Measurements from ENCODE around the gene CFAP61. TPM values are rescaled to one million over a fixed set of nuclear protein-coding genes. Genes with fewer than 3 reads are reported as not detected.
"Not testable (repeated sequence)": the region's sequence is repeated elsewhere in the genome, so short reads cannot be mapped to it uniquely, and the experiment has no call there.

CFAP61 gene
- total and polyA plus RNA-seq, 10 donors, result 0.06 to 0.17 TPM; not detected in 8

DNA sequence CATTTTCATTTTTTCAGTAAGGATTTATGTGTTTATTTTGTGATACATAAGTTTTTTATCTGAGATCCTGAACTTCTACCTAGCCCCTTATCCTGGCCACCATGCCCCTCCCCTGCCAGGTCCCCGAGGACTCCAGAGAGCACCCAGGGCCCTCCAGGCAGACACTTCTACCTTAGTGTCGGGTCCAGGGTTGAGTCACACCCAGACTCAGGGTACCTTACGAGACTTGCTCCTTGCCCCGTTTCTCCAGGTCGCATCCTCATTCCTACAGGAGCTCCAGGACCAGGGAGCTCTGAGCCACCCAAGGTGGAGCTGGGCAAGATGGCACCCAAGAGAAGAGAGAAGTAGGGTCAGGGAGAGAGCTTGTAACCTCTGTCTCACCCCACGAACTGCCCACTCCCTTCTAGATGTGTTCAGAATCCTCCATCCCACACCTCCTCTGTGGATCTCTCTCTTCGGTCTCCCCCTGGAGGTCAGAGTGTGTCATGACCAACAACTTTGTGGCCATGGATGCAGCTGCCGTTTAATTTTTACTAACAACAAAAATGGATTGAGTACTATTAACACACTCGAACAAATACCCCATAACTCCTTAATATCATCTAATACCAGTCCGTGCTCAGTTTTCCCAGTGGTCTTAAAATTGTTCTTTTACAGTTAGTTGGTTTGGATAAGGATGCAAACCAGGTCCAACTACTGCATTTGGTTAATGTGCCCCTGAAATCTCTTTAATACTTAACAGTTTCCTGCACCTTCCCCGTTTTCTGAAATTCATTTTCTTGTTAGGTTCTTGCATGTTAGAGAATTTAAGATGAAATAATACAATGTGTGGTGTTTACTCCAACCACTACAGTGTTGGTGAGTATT lies 185.0 kb downstream of the CFAP61 start:
- Histone ChIP-seq H3K4me3 (no peak overlapping the region), H3K27ac (no peak overlapping the region), H3K27me3 (replicated peaks in 1 of 7) (peaks cover 0 to 12% (median 0%) of the 10 kb centered on the region in 7 donors), H3K4me1 (no peaks in the 10 kb centered on the region), H3K9me3 (no peaks in the 10 kb centered on the region), H3K36me3 (no peaks in the 10 kb centered on the region)
- intact Hi-C loops (cut with DNase I; ENCODE audit: low total_unique reads), result no loop called here
- TF ChIP-seq, protein P1, sequence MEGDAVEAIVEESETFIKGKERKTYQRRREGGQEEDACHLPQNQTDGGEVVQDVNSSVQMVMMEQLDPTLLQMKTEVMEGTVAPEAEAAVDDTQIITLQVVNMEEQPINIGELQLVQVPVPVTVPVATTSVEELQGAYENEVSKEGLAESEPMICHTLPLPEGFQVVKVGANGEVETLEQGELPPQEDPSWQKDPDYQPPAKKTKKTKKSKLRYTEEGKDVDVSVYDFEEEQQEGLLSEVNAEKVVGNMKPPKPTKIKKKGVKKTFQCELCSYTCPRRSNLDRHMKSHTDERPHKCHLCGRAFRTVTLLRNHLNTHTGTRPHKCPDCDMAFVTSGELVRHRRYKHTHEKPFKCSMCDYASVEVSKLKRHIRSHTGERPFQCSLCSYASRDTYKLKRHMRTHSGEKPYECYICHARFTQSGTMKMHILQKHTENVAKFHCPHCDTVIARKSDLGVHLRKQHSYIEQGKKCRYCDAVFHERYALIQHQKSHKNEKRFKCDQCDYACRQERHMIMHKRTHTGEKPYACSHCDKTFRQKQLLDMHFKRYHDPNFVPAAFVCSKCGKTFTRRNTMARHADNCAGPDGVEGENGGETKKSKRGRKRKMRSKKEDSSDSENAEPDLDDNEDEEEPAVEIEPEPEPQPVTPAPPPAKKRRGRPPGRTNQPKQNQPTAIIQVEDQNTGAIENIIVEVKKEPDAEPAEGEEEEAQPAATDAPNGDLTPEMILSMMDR (IDR thresholded peaks at IDR 0.05 in 8 of 11, conservative IDR thresholded peaks at IDR 0.05 in 3 of 11), result peak in 10 of 11 experiments; percentile 14 to 64 (median 51)
- no peak for TF ChIP-seq POLR2AphosphoS5 (IDR thresholded peaks at IDR 0.05)
- WGBS, 5 donors, result 39 to 51% (median 43%) methylated on average over 11 of the region's 11 CpGs
- DNase-seq, result no peak

DNA sequence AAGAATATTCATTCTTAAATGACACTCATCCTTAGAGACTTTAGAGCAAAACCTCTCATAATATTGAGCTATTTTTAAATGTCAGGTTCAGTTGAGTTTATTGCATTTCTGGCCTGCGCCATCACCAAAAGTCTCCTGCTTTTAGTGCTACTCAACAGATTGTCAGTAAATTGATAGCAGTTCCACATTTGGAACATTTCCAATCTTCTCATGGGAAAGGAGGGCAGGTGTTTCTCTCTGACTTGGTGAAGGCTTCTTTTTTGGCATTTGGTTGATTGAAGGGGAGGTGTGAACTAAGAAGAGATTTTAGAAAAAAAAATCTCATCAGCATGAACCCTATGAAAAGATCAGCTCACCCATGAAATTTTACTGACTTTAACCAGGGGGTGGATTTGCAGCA lies 189.6 kb downstream of the CFAP61 start:
- H3K27ac ChIP-seq, result no peak overlapping the region
- no peaks in the 10 kb centered on the region for H3K4me1 ChIP-seq
- peaks cover 0 to 8% (median 0%) of the 10 kb centered on the region in 8 donors for H3K9me3 ChIP-seq
- WGBS, 5 donors, result 90 to 94% (median 92%) methylated on average over 1 of the region's 1 CpG
- H3K36me3 ChIP-seq, result no peaks in the 10 kb centered on the region
- H3K27me3 ChIP-seq (replicated peaks in 1 of 7), result peaks cover 0 to 6% (median 0%) of the 10 kb centered on the region in 7 donors
- TF ChIP-seq, protein P1 (IDR thresholded peaks at IDR 0.05 in 8 of 11, conservative IDR thresholded peaks at IDR 0.05 in 3 of 11), result no peak
- TF ChIP-seq POLR2AphosphoS5 (IDR thresholded peaks at IDR 0.05), result no peak
- no peak for TF ChIP-seq POLR2A (IDR thresholded peaks at IDR 0.05)
- DNase-seq, result no peak
- intact Hi-C loops (cut with DNase I; ENCODE audit: low total_unique reads), result no loop called here
- no peak overlapping the region for H3K4me3 ChIP-seq

DNA sequence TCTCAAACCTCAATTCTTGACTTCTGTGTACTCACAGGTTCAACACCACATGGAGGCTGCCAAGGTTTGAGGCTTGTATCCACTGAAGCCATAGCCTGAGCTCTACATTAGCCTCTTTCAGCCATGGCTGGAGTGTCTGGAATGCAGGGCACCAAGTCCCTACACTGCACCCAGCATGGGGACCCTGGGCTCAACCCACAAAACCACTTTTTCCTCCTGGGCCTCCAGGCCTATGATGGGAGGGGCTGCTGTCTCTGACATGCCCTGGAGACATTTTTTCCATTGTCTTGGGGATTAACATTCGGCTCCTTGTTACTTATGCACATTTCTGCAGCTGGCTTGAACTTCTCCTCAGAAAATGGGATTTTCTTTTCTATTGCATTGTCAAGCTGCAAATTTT lies 192.1 kb downstream of the CFAP61 start:
- WGBS, 5 donors, result 70 to 86% (median 76%) methylated on average over 1 of the region's 1 CpG
- H3K27me3 ChIP-seq (replicated peaks in 1 of 7); H3K4me3 ChIP-seq; H3K9me3 ChIP-seq; H3K36me3 ChIP-seq; intact Hi-C loops (cut with DNase I; ENCODE audit: low total_unique reads); H3K4me1 ChIP-seq; H3K27ac ChIP-seq; DNase-seq: not testable (repeated sequence)

DNA sequence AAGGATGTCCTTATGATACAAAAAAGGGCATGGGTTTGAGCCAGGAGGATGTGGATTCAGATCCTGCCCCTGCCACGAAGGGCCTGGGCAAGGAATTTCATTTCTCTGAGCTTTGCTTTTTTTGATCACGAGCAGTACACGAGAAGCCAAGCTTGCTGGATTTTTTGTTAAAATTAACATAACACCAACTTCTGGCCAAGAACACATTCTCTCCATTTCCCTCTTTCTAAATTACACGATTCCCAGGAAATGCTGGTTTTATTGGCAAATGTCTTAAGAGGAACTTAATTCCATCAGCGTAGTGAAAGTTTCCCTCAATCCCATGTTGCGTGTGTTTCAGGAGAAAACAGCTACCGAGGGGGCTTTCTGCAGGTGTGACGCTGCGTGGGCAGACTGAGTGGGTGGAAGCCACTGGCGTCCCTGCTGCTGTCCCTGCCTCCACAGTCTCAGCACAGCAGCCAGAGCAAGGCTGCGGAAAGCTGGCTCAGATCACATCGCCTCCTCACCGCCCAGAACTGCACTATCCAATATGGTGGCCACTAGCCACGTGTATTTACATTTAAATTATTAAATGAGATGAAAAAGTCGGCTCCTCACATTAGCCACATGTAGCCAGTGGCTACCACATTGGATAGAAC lies 194.8 kb downstream of the CFAP61 start:
- TF ChIP-seq POLR2AphosphoS5 (IDR thresholded peaks at IDR 0.05), result no peak
- TF ChIP-seq, protein P1 (IDR thresholded peaks at IDR 0.05 in 8 of 11, conservative IDR thresholded peaks at IDR 0.05 in 3 of 11), result no peak
- no peak for TF ChIP-seq POLR2A (IDR thresholded peaks at IDR 0.05)
- no peak for DNase-seq
- peaks cover 0 to 8% (median 0%) of the 10 kb centered on the region in 8 donors for H3K9me3 ChIP-seq
- no peaks in the 10 kb centered on the region for H3K36me3 ChIP-seq
- 74 to 90% (median 81%) methylated on average over 15 of the region's 15 CpGs for WGBS, 5 donors
- no peak overlapping the region for H3K4me3 ChIP-seq
- H3K4me1 ChIP-seq, result no peaks in the 10 kb centered on the region
- no peak overlapping the region for H3K27ac ChIP-seq
- H3K27me3 ChIP-seq (replicated peaks in 1 of 7), result peaks cover 0 to 7% (median 0%) of the 10 kb centered on the region in 7 donors
- intact Hi-C loops (cut with DNase I; ENCODE audit: low total_unique reads), result no loop called here
